Activated CD8-positive, alpha-beta memory T cell treated with anti-CD3 and anti-CD28 coated beads for 48 hours (primary cell): Measurements from ENCODE around the gene KCNB1.
"Not testable (repeated sequence)": the region's sequence is repeated elsewhere in the genome, so short reads cannot be mapped to it uniquely, and the experiment has no call there.

Experiments
- DNase-seq, 3 experiments: peaks; one replicate each; pipeline ENCODE4 v3.0.0-alpha.2; 2020; ENCODE audit warnings: low read depth in 2 of 3, low spot score in 2 of 3

The KCNB1 gene

GRCh38 chr20:49330701-49331615 lies 151.5 kb downstream of the KCNB1 start:
- DNase-seq: no peak

GRCh38 chr20:49328790-49329189 lies 153.7 kb downstream of the KCNB1 start:
- DNase-seq: no peak

GRCh38 chr20:49326026-49326425 lies 156.4 kb downstream of the KCNB1 start:
- no peak for DNase-seq

- DNase-seq: no peak
These were observed 158.2 kb downstream of the KCNB1 start for GRCh38 chr20:49324306-49324705.

GRCh38 chr20:49323622-49324238 lies 158.7 kb downstream of the KCNB1 start:
- no peak for DNase-seq

GRCh38 chr20:49320460-49320859 lies 162.0 kb downstream of the KCNB1 start:
- no peak for DNase-seq

GRCh38 chr20:49319208-49319809 lies 163.2 kb downstream of the KCNB1 start:
- no peak for DNase-seq

GRCh38 chr20:49318430-49319207 lies 163.8 kb downstream of the KCNB1 start:
- DNase-seq: no peak

- no peak for DNase-seq
These were observed 164.4 kb downstream of the KCNB1 start for GRCh38 chr20:49318091-49318429.

- DNase-seq: no peak
These were observed 165.8 kb downstream of the KCNB1 start for GRCh38 chr20:49316704-49317103.

GRCh38 chr20:49315580-49315979 lies 166.9 kb downstream of the KCNB1 start:
- no peak for DNase-seq

GRCh38 chr20:49314052-49314451 lies 168.4 kb downstream of the KCNB1 start:
- DNase-seq: not testable (repeated sequence)
